ENCODE results near the gene TMED5.

The TMED5 gene

GRCh38 chr1:93124556-93125355 lies 55.5 kb downstream of the TMED5 start:
- no peak for DNase-seq (ENCODE audit: low spot score)
- no peak for FAIRE-seq

GRCh38 chr1:93123201-93123783 lies 56.9 kb downstream of the TMED5 start:
- DNase-seq (ENCODE audit: low spot score): no peak
- FAIRE-seq: no peak

GRCh38 chr1:93120614-93121013 lies 59.6 kb downstream of the TMED5 start:
- no peak for DNase-seq (ENCODE audit: low spot score)
- FAIRE-seq: no peak

- DNase-seq (ENCODE audit: low spot score) (no peak), FAIRE-seq (no peak)
These were observed 65.8 kb downstream of the TMED5 start for GRCh38 chr1:93114391-93114790.

GRCh38 chr1:93113127-93113526 lies 67.1 kb downstream of the TMED5 start:
- DNase-seq (ENCODE audit: low spot score): no peak
- no peak for FAIRE-seq

GRCh38 chr1:93111561-93111960 lies 68.7 kb downstream of the TMED5 start:
- DNase-seq (ENCODE audit: low spot score): no peak
- no peak for FAIRE-seq

GRCh38 chr1:93111065-93111464 lies 69.1 kb downstream of the TMED5 start:
- DNase-seq (ENCODE audit: low spot score) (no peak), FAIRE-seq (no peak)

- DNase-seq (ENCODE audit: low spot score) (no peak), FAIRE-seq (peak; percentile 32)
These were observed 70.6 kb downstream of the TMED5 start for GRCh38 chr1:93109578-93109977.

GRCh38 chr1:93108335-93108734 lies 71.9 kb downstream of the TMED5 start:
- DNase-seq (ENCODE audit: low spot score): no peak
- no peak for FAIRE-seq

GRCh38 chr1:93107395-93107794 lies 72.8 kb downstream of the TMED5 start:
- FAIRE-seq (no peak), DNase-seq (ENCODE audit: low spot score) (no peak)

- DNase-seq (ENCODE audit: low spot score): no peak
- no peak for FAIRE-seq
These were observed 74.0 kb downstream of the TMED5 start for GRCh38 chr1:93106226-93106625.

GRCh38 chr1:93102142-93102541 lies 78.1 kb downstream of the TMED5 start:
- FAIRE-seq (no peak), DNase-seq (ENCODE audit: low spot score) (no peak)
